ENCODE measurements around the gene PGR. TPM values are rescaled to one million over a fixed set of nuclear protein-coding genes. Genes with fewer than 3 reads are reported as not detected.
"Not testable (repeated sequence)": the region's sequence is repeated elsewhere in the genome, so short reads cannot be mapped to it uniquely, and the experiment has no call there.

PGR gene
- total RNA-seq, 1 donor from 2014 or later: 7.9 TPM

- intact Hi-C loops (cut with DNase I): no loop called here
- ATAC-seq (ENCODE audit: poor library complexity) (no peak), DNase-seq (no peak)
Observed at GRCh38 chr11:101028644-101029043, 101.0 kb downstream of the PGR start.

- no peak for ATAC-seq (ENCODE audit: poor library complexity)
- no peak for DNase-seq
- intact Hi-C loops (cut with DNase I): no loop called here
Observed at GRCh38 chr11:101022256-101022655, 107.4 kb downstream of the PGR start.

GRCh38 chr11:101019870-101020269 lies 109.7 kb downstream of the PGR start:
- ATAC-seq (ENCODE audit: poor library complexity) (no peak), DNase-seq (no peak)
- intact Hi-C loops (cut with DNase I): no loop called here

GRCh38 chr11:101014600-101015285 lies 114.9 kb downstream of the PGR start:
- ATAC-seq (ENCODE audit: poor library complexity): no peak
- DNase-seq: no peak
- intact Hi-C loops (cut with DNase I): no loop called here

GRCh38 chr11:101013702-101014101 lies 115.9 kb downstream of the PGR start:
- ATAC-seq (ENCODE audit: poor library complexity); intact Hi-C loops (cut with DNase I); DNase-seq: not testable (repeated sequence)

GRCh38 chr11:101011881-101012280 lies 117.7 kb downstream of the PGR start:
- intact Hi-C loops (cut with DNase I): no loop called here
- no peak for ATAC-seq (ENCODE audit: poor library complexity)
- no peak for DNase-seq

- no peak for DNase-seq
- ATAC-seq (ENCODE audit: poor library complexity): no peak
- intact Hi-C loops (cut with DNase I): no loop called here
Observed at GRCh38 chr11:101010899-101011298, 118.7 kb downstream of the PGR start.

- DNase-seq (no peak), ATAC-seq (ENCODE audit: poor library complexity) (no peak)
- intact Hi-C loops (cut with DNase I): no loop called here
Observed at GRCh38 chr11:101009690-101010055, 119.9 kb downstream of the PGR start.

- no peak for ATAC-seq (ENCODE audit: poor library complexity)
- no peak for DNase-seq
- intact Hi-C loops (cut with DNase I): no loop called here
Observed at GRCh38 chr11:101008961-101009689, 120.5 kb downstream of the PGR start.

- DNase-seq (no peak), ATAC-seq (ENCODE audit: poor library complexity) (no peak)
- intact Hi-C loops (cut with DNase I): no loop called here
Observed at GRCh38 chr11:101003468-101003867, 126.1 kb downstream of the PGR start.

GRCh38 chr11:100999756-101000155 lies 129.9 kb downstream of the PGR start:
- DNase-seq (no peak), ATAC-seq (ENCODE audit: poor library complexity) (no peak)
- intact Hi-C loops (cut with DNase I): loop anchor here (10.0 kb wide), 1 partner anchor 125 kb away; the partner anchor contains the start of gene PGR

- DNase-seq: no peak
- intact Hi-C loops (cut with DNase I): loop anchor here (10.0 kb wide), 1 partner anchor 130 kb away; the partner anchor contains the start of gene PGR
- ATAC-seq (ENCODE audit: poor library complexity): no peak
Observed at GRCh38 chr11:100994966-100995365, 134.6 kb downstream of the PGR start.

GRCh38 chr11:100991541-100991940 lies 138.1 kb downstream of the PGR start:
- intact Hi-C loops (cut with DNase I): loop anchor here (10.0 kb wide), 1 partner anchor 133 kb away; the partner anchor contains the start of gene PGR
- ATAC-seq (ENCODE audit: poor library complexity) (no peak), DNase-seq (no peak)

- no peak for DNase-seq
- ATAC-seq (ENCODE audit: poor library complexity): no peak
- intact Hi-C loops (cut with DNase I): loop anchor here (10.0 kb wide), 1 partner anchor 134 kb away; the partner anchor contains the start of gene PGR
Observed at GRCh38 chr11:100990931-100991330, 138.7 kb downstream of the PGR start.

GRCh38 chr11:100984668-100985067 lies 144.9 kb downstream of the PGR start:
- DNase-seq (no peak), ATAC-seq (ENCODE audit: poor library complexity) (no peak)
- intact Hi-C loops (cut with DNase I): loop anchor here (5.0 to 10.0 kb wide), 3 partner anchors 340 to 1020 kb away; no protein-coding TSS in a partner anchor

GRCh38 chr11:100981196-100981824 lies 148.3 kb downstream of the PGR start:
- no peak for DNase-seq
- intact Hi-C loops (cut with DNase I): loop anchor here (5.0 to 10.0 kb wide), 3 partner anchors 343 to 1023 kb away; no protein-coding TSS in a partner anchor
- ATAC-seq (ENCODE audit: poor library complexity): no peak

- no peak for DNase-seq
- intact Hi-C loops (cut with DNase I): loop anchor here (5.0 to 10.0 kb wide), 3 partner anchors 345 to 1025 kb away; no protein-coding TSS in a partner anchor
- ATAC-seq (ENCODE audit: poor library complexity): peak; percentile 56
Observed at GRCh38 chr11:100980156-100980555, 149.5 kb downstream of the PGR start.

Data from Right ventricle myocardium superior (tissue), 1 donor.